Adipose tissue (tissue), 3 donors: ENCODE results near the gene PNN. TPM values are rescaled to one million over a fixed set of nuclear protein-coding genes. Genes with fewer than 3 reads are reported as not detected.
"Not testable (repeated sequence)": the region's sequence is repeated elsewhere in the genome, so short reads cannot be mapped to it uniquely, and the experiment has no call there.

Source experiments
- H3K27ac ChIP-seq: one replicate; pipeline ENCODE4 v1.5.1; 2013; ENCODE audit warnings: low read depth, low read length
- WGBS, 3 donors: extraction: QIAGEN DNeasy Blood & Tissue Kit; methylation state at CpG; one replicate each; pipeline ENCODE4 v1.1.7; 2013; 5-methylcytosine and 5-hydroxymethylcytosine counted together
- polyA plus RNA-seq, 3 donors: library from polyadenylated mRNA; stranded (reverse); fragments of 200-250 nt; gene quantifications; one replicate each; pipeline ENCODE4 v1.2.3, GENCODE V29; 2013
- donor health status: healthy with polysubstance abuse.
- donor health status: Bipolar disorder and iron deficiency.
- donor health status: healthy.

The PNN gene
- polyA plus RNA-seq, result 10 to 100 TPM; 25.4 to 39.3 (median 34.8) TPM

DNA sequence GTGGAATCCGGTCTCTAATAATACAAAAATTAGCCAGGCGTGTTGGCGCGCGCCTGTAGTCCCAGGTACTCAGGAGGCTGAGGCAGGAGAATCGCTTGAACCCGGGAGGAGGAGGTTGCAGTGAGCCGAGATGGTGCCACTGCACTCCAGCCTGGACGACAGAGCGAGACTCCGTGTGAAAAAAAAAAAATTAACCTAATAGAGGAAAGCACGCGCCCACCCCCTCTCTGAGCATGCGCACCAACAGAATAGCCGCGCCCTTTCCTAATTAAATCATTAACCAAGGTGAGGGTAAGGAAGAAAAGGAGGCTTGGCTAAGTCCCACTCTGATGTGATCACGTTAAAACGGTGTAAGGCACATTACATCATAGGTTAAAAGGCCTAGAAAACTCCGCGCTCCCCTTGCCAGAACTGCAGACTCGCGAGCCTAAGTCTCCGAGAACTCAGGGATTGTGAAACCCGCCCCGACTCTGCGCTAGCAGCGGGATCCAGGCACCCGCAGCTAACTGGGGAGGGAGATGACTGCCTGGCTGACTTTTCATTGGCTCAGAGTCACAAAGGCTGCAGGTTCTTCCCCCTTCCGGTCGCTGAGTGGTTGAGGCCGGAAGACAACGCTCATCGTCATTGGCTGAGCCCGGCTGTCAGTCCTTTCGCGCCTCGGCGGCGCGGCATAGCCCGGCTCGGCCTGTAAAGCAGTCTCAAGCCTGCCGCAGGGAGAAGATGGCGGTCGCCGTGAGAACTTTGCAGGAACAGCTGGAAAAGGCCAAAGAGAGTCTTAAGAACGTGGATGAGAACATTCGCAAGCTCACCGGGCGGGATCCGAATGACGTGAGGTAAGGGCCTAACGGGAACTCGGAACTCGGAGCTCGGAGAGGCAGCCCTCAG, at the start of gene PNN:
Gene PNN (plus strand): TSS at position 695 of the 885 bp plus-strand sequence. CDS start 26 bp downstream, at position 721.
- WGBS, 3 donors, result 4 to 5% (median 5%) methylated on average over 56 of the region's 56 CpGs
- peak within 1 kb of the TSS; percentile 56 for H3K27ac ChIP-seq

DNA sequence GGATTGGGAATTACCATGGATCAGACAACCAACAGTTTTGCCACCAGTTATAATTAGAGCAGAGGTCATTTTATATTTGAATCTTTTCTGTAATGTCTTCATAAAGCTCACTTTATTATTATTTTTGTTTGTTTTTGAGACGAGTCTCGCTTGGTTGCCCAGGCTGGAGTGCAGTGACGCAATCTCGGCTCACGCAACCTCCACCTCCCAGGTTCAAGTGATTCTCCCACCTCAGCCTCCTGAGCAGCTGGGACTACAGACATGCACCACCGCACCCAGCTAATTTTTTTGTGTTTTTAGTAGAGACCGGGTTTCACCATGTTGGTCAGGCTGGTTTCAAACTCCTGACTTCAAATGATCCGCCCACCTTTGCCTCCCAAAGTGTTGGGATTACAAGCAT, 37.2 kb upstream of the PNN start:
- not testable (repeated sequence) for H3K27ac ChIP-seq
- 95 to 98% (median 97%) methylated on average over 8 of the region's 8 CpGs for WGBS, 3 donors

DNA sequence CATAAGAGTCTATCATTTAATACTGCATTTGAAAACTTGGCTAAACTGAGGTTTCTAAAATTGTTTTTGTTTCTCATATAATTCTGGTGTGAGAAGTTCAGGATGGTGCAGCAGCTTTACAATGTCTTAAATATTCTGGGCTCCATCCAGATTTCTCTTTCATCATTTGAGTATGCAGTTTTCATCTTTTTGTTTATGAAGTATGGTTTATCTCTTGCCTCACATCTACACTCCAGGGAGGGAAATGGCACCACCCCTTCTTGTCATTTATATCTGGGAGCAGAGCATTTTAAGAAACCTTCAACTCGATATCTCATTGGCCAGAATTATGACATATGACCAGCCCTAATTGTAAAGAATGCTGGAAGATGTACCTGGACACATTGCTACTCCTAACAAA, 36.6 kb upstream of the PNN start:
- 58 to 97% (median 69%) methylated on average over 1 of the region's 1 CpG for WGBS, 3 donors
- no peak overlapping the region for H3K27ac ChIP-seq

DNA sequence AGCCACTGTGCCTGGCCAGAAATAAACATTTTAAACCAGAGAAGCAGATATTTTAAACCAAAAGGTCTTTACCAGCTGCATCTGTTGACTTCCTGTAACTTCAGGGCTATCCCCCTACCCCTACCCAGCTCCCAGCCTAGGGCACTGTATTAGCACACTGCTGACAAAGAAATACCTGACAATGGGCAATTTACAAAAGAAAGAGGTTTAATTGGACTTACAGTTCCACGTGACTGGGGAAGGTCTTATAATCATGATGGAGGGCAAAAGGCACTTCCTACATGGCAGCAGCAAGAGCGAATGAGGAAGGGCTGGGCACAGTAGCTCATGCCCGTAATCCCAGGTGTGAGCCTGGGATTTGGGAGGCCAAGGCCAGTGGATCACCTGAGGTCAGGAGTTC, 34.9 kb upstream of the PNN start:
- no peak overlapping the region for H3K27ac ChIP-seq
- 92 to 96% (median 95%) methylated on average over 3 of the region's 3 CpGs for WGBS, 3 donors

DNA sequence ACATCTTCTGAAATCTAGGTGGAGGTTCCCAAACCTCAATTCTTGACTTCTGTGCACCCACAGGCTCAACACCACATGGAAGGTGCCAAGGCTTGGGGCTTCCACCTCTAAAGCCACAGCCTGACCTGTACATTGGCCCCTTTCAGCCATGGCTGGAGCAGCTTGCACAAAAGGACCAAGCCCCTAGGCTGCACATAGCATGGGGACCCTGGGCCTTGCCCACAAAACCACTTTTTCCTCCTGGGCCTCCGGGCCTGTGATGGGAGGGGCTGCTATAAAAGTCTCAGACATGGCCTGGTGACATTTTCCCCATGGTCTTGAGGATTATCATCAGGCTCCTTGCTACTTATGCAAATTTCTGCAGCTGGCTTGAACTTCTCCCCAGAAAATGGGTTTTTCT, 33.4 kb upstream of the PNN start:
- H3K27ac ChIP-seq, result not testable (repeated sequence)
- WGBS, 3 donors, result 92 to 100% (median 93%) methylated on average over 1 of the region's 1 CpG

DNA sequence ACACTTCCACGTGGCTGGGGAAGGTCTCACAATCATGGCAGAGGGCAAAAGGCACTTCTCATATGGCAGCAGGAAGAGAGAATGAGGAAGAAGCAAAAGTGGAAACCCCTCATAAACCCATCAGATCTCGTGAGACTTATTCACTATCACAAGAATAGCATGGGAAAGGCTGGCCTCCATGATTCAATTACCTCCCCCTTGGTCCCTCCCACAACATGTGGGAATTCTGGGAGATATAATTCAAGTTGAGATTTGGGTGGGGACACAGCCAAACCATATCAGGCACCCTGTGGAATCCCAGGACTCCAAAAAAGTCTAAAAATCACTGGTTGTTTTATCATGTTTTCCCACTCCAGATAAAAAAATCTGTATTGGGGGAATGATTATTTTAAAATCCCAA, 31.8 kb upstream of the PNN start:
- 68 to 75% (median 72%) methylated on average over 2 of the region's 2 CpGs for WGBS, 3 donors
- H3K27ac ChIP-seq, result not testable (repeated sequence)

DNA sequence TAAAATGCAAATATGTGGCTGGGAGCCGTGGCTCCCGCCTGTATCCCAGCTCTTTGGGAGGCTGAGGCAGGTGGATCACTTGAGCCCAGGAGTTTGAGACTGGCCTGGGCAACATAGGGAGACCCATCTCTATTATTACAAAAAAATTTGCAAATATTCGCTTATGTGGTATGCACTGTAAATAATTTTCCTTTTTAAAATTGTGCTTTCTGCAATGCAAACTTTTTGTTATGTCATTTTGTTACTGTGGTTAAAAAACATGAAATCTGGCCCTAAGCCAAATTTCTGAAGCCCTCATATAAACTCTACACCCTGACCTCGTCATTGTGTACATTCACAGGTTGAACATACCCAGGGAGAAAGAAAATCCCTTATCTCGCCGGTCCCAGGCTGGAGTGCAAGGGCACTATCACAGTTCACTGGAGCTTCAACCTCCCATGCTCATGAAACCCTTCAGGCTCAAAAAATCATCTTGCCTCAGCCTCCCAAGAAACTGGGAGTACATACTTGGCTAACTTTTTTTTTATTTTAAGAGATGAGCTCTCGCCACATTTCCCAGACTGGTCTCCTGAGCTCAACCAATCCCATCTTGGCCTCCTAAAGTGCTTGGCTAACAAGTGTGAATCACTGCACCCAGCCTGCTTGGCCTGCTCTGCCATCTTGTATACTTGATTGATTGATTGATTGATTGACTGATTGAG, 29.6 kb upstream of the PNN start:
- WGBS, 3 donors, result 62 to 87% (median 73%) methylated on average over 7 of the region's 7 CpGs
- no peak overlapping the region for H3K27ac ChIP-seq

DNA sequence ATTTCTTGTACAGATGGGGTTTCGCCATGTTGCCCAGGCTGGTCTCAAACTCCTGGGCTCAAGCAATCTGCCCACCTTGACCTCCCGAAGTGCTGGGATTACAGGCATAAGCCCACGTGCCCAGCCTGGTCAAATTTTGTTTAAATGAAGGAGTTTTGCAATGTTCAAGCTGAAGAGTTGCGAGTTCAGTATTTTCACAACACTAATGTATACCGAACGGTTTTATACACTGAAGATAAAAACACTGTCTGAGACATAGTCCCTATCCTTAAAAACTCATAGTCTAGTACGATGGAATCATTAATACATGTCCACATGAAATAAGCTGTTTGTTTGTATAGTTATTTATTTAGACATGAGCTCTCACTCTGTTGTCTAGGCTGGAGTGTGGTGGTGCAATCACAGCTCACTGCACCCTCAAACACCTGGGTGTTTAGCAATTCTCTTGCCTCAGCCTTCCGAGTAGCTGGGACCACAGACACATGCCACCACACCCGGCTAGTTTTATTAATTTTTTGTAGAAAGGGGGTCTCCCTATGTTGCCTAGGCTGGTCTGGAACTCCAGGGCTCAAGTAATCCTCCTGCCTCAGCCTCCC, 20.4 kb upstream of the PNN start:
- no peak overlapping the region for H3K27ac ChIP-seq
- 69 to 91% (median 78%) methylated on average over 9 of the region's 9 CpGs for WGBS, 3 donors

DNA sequence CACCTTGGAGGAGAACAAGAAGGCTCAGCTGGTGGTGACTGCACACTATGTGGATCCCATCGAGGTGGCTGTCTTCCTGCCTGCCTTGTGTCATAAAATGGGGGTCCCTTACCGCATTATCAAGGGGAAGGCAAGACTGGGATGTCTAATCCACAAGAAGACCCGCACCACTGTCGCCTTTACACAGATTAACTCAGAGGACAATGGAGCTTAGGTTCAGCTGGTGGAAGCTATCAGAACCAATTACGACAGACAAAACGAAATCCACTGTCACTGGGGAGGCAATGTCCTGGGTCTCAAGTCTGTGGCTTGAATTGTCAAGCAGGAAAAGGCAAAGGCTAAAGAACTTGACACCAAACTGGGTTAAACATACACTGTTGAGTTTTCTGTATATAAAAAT, 17.6 kb upstream of the PNN start:
- no peak overlapping the region for H3K27ac ChIP-seq
- 93 to 96% (median 96%) methylated on average over 6 of the region's 6 CpGs for WGBS, 3 donors

DNA sequence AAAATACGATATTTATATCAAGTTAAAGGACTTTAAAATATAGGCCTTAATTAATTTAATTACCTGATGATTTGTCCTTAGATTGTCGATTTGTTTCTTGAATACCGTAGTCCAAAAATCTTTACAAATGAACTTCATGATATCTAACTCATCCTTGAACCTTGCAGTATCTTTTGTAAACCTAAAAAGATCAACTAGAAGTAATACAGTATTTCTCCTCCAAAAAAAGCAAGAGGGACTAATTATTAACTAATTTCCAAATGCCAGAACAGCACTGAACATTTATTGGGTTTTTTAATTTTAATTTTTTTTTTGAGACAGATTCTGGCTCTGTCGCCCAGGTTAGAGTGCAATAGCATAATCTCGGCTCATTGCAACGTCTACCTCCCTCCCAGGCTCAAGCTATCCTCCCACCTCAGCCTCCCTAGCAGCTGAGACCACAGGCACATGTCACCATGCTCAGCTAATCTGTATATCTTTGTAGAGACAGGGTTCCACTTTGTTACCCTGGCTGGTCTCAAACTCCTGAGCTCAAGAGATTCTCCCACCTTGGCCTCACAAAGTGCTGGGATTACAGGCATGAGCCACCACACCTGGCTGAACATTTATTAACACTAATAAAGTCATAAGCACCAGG, 16.7 kb upstream of the PNN start:
- 72 to 84% (median 80%) methylated on average over 6 of the region's 6 CpGs for WGBS, 3 donors

DNA sequence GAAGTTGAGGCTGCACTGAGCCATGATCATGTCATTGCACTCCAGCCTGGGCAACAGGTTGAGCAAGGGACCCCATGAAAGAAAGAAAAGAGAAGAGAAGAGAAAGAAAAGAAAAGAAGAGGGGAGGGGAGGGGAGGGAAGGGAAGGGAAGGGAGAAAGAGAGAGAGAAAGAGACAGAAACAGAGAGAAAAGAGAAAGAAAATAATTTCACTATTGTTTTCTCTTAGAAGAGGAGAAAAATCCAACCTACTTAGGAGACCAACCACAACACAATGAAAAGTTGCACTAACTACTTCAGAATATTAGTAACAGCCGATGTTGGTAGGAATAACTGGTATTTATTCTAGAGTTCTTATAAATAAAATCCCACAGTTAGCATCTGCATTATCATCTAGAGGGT, 14.6 kb upstream of the PNN start:
- no peak overlapping the region for H3K27ac ChIP-seq
- 94 to 99% (median 97%) methylated on average over 1 of the region's 1 CpG for WGBS, 3 donors

More for the DNA sequence above, 16.7 kb upstream of the PNN start:
- no peak overlapping the region for H3K27ac ChIP-seq

DNA sequence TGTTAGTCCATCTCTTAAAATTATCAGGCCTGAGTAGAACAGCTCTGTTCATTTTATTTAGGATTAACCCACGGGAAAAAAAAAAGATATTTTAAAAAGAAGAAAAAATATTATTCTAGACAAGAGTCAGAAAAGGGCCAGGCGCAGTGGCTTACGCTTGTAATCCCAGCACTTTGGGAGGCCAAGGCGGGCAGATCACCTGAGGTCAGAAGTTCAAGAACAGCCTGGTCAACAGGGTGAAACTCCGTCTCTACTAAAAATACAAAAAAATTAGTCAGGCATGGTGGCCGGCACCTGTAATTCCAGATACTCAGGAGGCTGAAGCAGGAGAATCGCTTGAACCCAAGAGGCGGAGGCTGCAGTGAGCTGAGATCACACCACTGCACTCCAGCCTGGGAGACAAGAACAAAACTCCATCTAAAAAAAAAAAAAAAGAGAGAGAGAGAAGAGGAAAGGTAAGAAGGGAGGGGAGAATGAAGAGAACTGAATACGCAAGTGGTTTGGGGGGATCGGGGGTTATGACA, 7.2 kb upstream of the PNN start:
- 85 to 91% (median 91%) methylated on average over 10 of the region's 10 CpGs for WGBS, 3 donors
- not testable (repeated sequence) for H3K27ac ChIP-seq

DNA sequence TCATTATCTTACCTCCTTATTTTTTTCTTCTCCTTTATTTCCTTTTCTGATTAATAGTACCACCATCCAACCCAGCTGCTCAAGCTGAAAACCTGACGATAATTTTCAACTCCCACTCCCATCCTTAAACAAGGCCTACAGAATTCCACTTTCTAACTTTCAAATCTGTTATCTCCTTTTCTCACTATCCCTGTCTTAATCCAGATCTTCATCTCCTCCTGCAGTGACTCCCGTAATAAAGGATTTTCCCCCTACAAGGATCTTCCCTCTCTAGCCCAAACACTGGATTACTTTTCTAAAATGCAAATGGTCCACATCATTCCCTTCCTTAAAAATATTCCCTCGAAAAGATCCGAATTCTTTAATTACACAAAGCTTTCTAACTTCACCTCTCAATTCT, 6.5 kb upstream of the PNN start:
- WGBS, 3 donors, result 53 to 82% (median 74%) methylated on average over 4 of the region's 4 CpGs
- H3K27ac ChIP-seq, result no peak overlapping the region

DNA sequence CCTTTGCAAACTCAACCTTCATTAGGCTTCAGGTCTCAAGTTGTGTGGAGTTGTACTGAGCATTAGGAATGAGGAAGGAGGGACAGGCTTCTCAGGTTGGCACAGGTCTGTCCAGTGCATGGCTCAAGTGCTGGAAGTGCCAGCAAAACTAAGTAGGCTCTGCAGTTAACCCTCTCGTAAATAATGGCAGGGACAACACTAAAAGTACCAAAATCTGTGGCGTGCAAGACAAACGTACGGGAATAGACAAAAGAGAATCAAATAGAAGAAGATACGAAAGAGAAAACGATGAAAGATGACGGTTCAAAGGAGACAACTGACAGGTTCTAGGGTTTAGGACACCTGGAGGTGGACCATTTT, 5.5 kb upstream of the PNN start:
- no peak overlapping the region for H3K27ac ChIP-seq
- WGBS, 3 donors, result 0 to 1% (median 0%) methylated on average over 7 of the region's 7 CpGs

DNA sequence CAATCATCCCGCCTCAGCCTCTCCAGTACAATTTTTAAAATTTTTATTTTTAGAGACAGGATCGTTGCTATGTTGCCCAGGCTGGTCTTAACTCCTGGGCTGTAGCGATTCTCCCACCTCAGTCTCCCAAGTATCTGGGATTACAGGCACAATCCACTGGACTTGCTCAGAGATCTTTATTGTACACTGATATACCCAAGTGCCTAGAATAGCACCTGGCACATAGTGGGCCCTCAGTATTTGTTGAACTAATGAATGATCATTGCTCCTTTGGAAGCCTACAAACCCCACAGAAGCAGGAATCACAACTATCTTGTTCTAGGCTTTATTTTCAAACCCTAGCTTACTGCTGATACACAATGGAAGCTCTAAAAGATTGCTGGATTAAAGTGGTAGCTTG, 1.9 kb upstream of the PNN start:
- no peak overlapping the region for H3K27ac ChIP-seq
- WGBS, 3 donors, result 76 to 94% (median 87%) methylated on average over 3 of the region's 3 CpGs

DNA sequence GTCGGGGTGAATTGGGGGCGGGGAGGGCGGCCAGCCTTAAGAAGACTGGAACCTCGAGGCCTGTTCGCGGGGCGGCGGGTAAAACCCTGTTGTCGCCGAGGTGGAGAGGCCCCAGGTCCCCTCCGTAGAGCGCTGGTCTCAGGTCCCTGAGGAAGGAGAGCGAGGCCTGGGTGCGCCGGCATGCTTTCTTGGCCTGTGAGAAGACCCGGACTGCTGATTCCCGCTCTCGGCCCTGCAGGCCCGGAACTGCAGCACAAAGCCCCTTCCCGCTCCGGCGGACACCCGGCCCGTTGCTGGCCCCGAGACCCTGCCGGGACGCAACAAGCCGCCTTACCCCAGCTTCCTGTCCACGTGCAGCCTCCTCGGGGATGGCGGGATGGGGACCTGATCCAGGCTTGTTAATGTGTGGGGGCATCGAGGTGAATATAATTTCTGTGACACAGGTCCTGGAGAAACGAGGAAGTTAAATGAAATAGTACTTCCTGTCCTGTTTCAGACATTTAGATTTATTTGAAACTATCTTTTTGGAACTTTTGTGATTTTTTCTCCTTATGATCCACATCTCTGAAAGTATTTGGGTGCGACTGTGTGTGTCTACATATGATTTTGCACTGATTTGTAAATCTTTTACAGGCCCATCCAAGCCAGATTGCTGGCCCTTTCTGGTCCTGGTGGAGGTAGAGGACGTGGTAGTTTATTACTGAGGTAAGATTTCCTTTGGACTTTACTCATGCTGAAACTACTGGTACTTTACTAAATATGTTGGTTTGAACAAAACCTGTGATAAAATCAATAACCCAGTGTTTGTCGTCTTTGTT, 600 bp downstream of the PNN start:
- no peak overlapping the region for H3K27ac ChIP-seq
- 1% methylated on average over 35 to 36 of the region's 36 CpGs for WGBS, 3 donors

DNA sequence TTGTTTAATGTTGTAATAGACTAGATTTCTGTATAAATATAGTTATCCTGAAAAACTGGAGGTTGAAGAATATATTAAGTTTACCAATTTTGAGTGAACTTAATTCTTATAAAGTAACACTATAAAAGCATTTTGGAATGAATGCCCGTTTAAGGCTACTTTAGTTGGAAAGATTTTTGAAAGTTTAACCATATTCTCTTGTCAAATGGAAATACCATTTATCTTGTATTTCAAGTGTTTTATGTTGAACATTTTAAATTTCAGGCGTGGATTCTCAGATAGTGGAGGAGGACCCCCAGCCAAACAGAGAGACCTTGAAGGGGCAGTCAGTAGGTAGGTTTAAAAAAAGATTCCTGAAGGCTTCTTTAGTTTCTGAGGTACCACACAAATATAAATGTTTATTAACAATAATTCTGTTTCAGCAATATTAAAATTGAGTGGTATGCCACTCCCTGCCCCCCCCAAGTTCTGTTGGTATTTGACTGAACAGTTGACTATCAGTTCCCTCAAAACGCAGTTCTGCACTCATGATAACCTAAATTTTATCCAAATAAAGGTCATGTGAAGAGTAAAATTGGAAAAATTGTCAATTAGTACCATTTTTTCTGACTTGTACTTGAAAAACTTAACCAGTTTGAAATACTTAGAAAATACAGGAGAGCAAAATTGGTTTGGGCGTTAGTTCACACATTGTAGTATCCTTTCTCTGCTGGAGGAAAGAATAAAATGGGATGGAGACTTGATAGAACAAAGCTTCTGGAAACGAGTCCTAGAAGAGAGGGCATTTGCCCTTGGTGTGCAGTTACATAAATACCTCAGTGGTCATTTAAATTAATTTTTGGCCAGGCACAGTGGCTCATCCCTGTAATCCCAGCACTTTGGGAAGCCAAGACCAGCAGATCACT, 1.5 kb downstream of the PNN start:
- no peak overlapping the region for H3K27ac ChIP-seq
- WGBS, 3 donors, result 60 to 77% (median 70%) methylated on average over 5 of the region's 5 CpGs
